A549 (cell line): ENCODE data around the gene TUBGCP2. TPM values are rescaled to one million over a fixed set of nuclear protein-coding genes. Genes with fewer than 3 reads are reported as not detected.

ENCODE experiments used
- ATAC-seq, 2 experiments: fragments of 200-7000 bp in 1 of 2; fragments of >200 bp in 1 of 2; cut with Nextera tagmentation in 1 of 2; cut with Tn5 transposase in 1 of 2; 3 replicates each; pipeline versions ENCODE4 v1.8.0 to v1.9.1; 2018 to 2020; ENCODE audit warnings: mild to moderate bottlenecking in 1 of 2, moderate library complexity in 1 of 2
- CTCF ChIA-PET: fragments of 300-600 bp; sonication (Branson Sonifier 250); formaldehyde crosslinking; extraction: SDS; loops from one replicate; lab custom pipeline; 2021; ENCODE audit warnings: antibody characterized with exemption, inconsistent platforms; lab: Yijun Ruan, JAX
- POLR2A ChIA-PET: fragments of 350-600 bp; formaldehyde crosslinking; extraction: SDS; loops from one replicate; lab custom pipeline; 2021; ENCODE audit warnings: antibody characterized with exemption, inconsistent platforms; lab: Yijun Ruan, JAX
- DNase-seq, 2 experiments: peaks; one replicate each; pipeline versions ENCODE4 v3.0.0 to v3.0.0-alpha.2; 2011 to 2016; ENCODE audit warnings: low read depth in 1 of 2, low spot score in 1 of 2
- FAIRE-seq: peaks from 2 replicates; lab custom pipeline; 2011; peaks lifted over from hg19 to GRCh38; lab: Jason Lieb, UNC
- H3K27ac ChIP-seq, 2 experiments: fragments of >200 bp; sonication (Bioruptor Twin); formaldehyde crosslinking; 3 replicates each; pipeline ENCODE4 v1.5.1; 2016 to 2017
- H3K4me1 ChIP-seq: fragments of >200 bp; sonication (Bioruptor Twin); formaldehyde crosslinking; 3 replicates; pipeline ENCODE4 v1.6.1; 2016
- H3K4me2 ChIP-seq: fragments of >200 bp; sonication (Bioruptor Twin); formaldehyde crosslinking; 3 replicates; pipeline ENCODE4 v1.6.1; 2016
- H3K4me3 ChIP-seq: fragments of >200 bp; sonication (Bioruptor Twin); formaldehyde crosslinking; 3 replicates; pipeline ENCODE4 v1.5.1; 2016
- H3K9me3 ChIP-seq: fragments of >200 bp; sonication (Bioruptor Twin); formaldehyde crosslinking; 3 replicates; pipeline ENCODE4 v1.6.1; 2016
- BHLHE40 ChIP-seq: IDR thresholded peaks from 2 replicates; pipeline ENCODE4 v1.6.1; 2012; ENCODE audit warnings: low read depth, low read length, inconsistent platforms
- CEBPB ChIP-seq, 2 experiments: fragments of >200 bp in 1 of 2; sonication (Bioruptor Twin) in 1 of 2; formaldehyde crosslinking in 1 of 2; IDR thresholded peaks; 2 replicates each; pipeline ENCODE4 v1.6.1; 2012 to 2016
- CHD2 ChIP-seq: fragments of 150-350 bp; IDR thresholded peaks from 2 replicates; pipeline ENCODE4 v1.6.1; 2014; ENCODE audit warnings: low read length; ENCODE audit not compliant: partially characterized antibody
- CHD4 ChIP-seq: fragments of 200-600 bp; sonication (generic); IDR thresholded peaks from 2 replicates; pipeline ENCODE4 v1.6.1; 2016; ENCODE audit warnings: antibody characterized with exemption, mild to moderate bottlenecking, borderline replicate concordance
- CTCF ChIP-seq: fragments of >200 bp; sonication (Bioruptor Twin); formaldehyde crosslinking; IDR thresholded peaks from 3 replicates; pipeline ENCODE4 v1.5.1; 2016
- ELK1 ChIP-seq: fragments of 150-350 bp; IDR thresholded peaks from 2 replicates; pipeline ENCODE4 v1.6.1; 2014; ENCODE audit warnings: low read depth, mild to moderate bottlenecking, low read length
- FOSB ChIP-seq: fragments of 250-450 bp; sonication (Bioruptor Pico); IDR thresholded peaks from 2 replicates; pipeline ENCODE4 v1.5.0; 2020; ENCODE audit warnings: mild to moderate bottlenecking, moderate library complexity
- FOSL2 ChIP-seq, 2 experiments: fragments of 450-650 bp in 1 of 2; fragments of >200 bp in 1 of 2; sonication (Bioruptor Twin) in 1 of 2; formaldehyde crosslinking; IDR thresholded peaks; 2 replicates each; pipeline versions ENCODE4 v1.5.0 to v1.6.1; 2016 to 2020; ENCODE audit warnings: mild to moderate bottlenecking in 1 of 2, moderate library complexity in 1 of 2
- FOXS1 ChIP-seq: fragments of 250-450 bp; sonication (Bioruptor Pico); IDR thresholded peaks from 2 replicates; pipeline ENCODE4 v1.5.0; 2020; ENCODE audit warnings: mild to moderate bottlenecking, moderate library complexity
- GATA3 ChIP-seq: IDR thresholded peaks from 2 replicates; pipeline ENCODE4 v1.6.1; 2012; ENCODE audit warnings: borderline replicate concordance
- HDAC2 ChIP-seq: fragments of 200-600 bp; sonication (generic); IDR thresholded peaks from 2 replicates; pipeline ENCODE4 v1.6.1; 2016
- HEYL ChIP-seq: fragments of 250-450 bp; sonication (Bioruptor Pico); IDR thresholded peaks from 2 replicates; pipeline ENCODE4 v1.8.0; 2021; ENCODE audit warnings: mild to moderate bottlenecking, moderate library complexity
- HOXB5 ChIP-seq: fragments of 250-450 bp; sonication (Bioruptor Pico); IDR thresholded peaks from 2 replicates; pipeline ENCODE4 v1.5.0; 2020; ENCODE audit warnings: mild to moderate bottlenecking, moderate library complexity
- JUN ChIP-seq, 2 experiments: fragments of >200 bp; sonication (Bioruptor Twin); formaldehyde crosslinking; IDR thresholded peaks; 2 replicates in 1 of 2; 3 replicates in 1 of 2; pipeline ENCODE4 v1.6.1; 2016 to 2017
- JUNB ChIP-seq: fragments of >200 bp; sonication (Bioruptor Twin); formaldehyde crosslinking; IDR thresholded peaks from 2 replicates; pipeline ENCODE4 v1.6.1; 2016
- MAZ ChIP-seq: fragments of 150-350 bp; IDR thresholded peaks from 2 replicates; pipeline ENCODE4 v1.6.1; 2014; ENCODE audit warnings: antibody characterized with exemption, low read depth, low read length, borderline replicate concordance
- MYC ChIP-seq: IDR thresholded peaks from 2 replicates; pipeline ENCODE4 v1.6.1; 2012; ENCODE audit warnings: mild to moderate bottlenecking, inconsistent platforms, low read length, improper control_type of control experiment, borderline replicate concordance
- NPAS2 ChIP-seq: fragments of 250-450 bp; sonication (Bioruptor Pico); IDR thresholded peaks from 2 replicates; pipeline ENCODE4 v1.8.0; 2022; ENCODE audit warnings: mild to moderate bottlenecking, moderate library complexity, borderline replicate concordance
- NR3C1 ChIP-seq: fragments of >200 bp; sonication (Bioruptor Twin); formaldehyde crosslinking; IDR thresholded peaks from 3 replicates; pipeline ENCODE4 v1.6.1; 2017
- PHF8 ChIP-seq: fragments of 200-600 bp; sonication (generic); IDR thresholded peaks from 2 replicates; pipeline ENCODE4 v1.6.1; 2016; ENCODE audit warnings: low read depth, mild to moderate bottlenecking, antibody characterized with exemption, moderate library complexity, borderline replicate concordance
- POLR2AphosphoS2 ChIP-seq: conservative IDR thresholded peaks from 2 replicates; pipeline ENCODE4 v1.6.1; 2012; ENCODE audit warnings: low read length, improper control_type of control experiment, inconsistent platforms
- RAD21 ChIP-seq, 2 experiments: fragments of >200 bp in 1 of 2; sonication (Bioruptor Twin) in 1 of 2; formaldehyde crosslinking in 1 of 2; IDR thresholded peaks in 1 of 2; conservative IDR thresholded peaks in 1 of 2; 2 replicates in 1 of 2; 3 replicates in 1 of 2; pipeline ENCODE4 v1.6.1; 2012 to 2018; ENCODE audit warnings: inconsistent platforms in 1 of 2
- RARB ChIP-seq: fragments of 250-450 bp; sonication (Bioruptor Pico); IDR thresholded peaks from 2 replicates; pipeline ENCODE4 v1.8.0; 2021; ENCODE audit warnings: mild to moderate bottlenecking, moderate library complexity
- RFX5 ChIP-seq: fragments of 450-650 bp; IDR thresholded peaks from 2 replicates; pipeline ENCODE4 v1.7.1; 2014; ENCODE audit warnings: antibody characterized with exemption, mild to moderate bottlenecking, moderate library complexity
- SMC3 ChIP-seq: fragments of >200 bp; sonication (Bioruptor Twin); formaldehyde crosslinking; IDR thresholded peaks from 3 replicates; pipeline ENCODE4 v1.6.1; 2018; ENCODE audit warnings: inconsistent platforms
- SREBF2 ChIP-seq: fragments of 450-650 bp; IDR thresholded peaks from 2 replicates; pipeline ENCODE4 v1.6.1; 2014; ENCODE audit warnings: mild to moderate bottlenecking, moderate library complexity
- USF2 ChIP-seq: fragments of 450-650 bp; IDR thresholded peaks from 2 replicates; pipeline ENCODE4 v1.6.1; 2014; ENCODE audit warnings: antibody characterized with exemption
- WGBS: methylation state at CpG from one replicate; pipeline ENCODE4 v1.1.6; 2017; ENCODE audit errors: missing lambda C conversion rate; 5-methylcytosine and 5-hydroxymethylcytosine counted together
- polyA plus RNA-seq, 4 experiments: library from polyadenylated mRNA; depleted of rRNA in 3 of 4; stranded (reverse); fragments of >200 nt; fragmentation: RNase III in 1 of 4; extraction: RNeasy Plus Mini Kit Qiagen cat#74134 plus additional on column Dnase treatment in 1 of 4; gene quantifications; 2 replicates in 3 of 4; 3 replicates in 1 of 4; pipeline ENCODE4 v1.2.3, GENCODE V29; 2011 to 2017

TUBGCP2 gene
- polyA plus RNA-seq, 2 of the 4 experiments (the other 2 are of a cell fraction) = 33.6 to 44.5 TPM

GRCh38 chr10:133277277-133277992 lies 31.2 kb downstream of the TUBGCP2 start:
- CTCF ChIA-PET = interaction anchor here (0.7 to 4.3 kb wide), 5 partner anchors 14 to 475 kb away, joined by 3 to 21 read pairs (median 4); no protein-coding TSS in a partner anchor
- H3K9me3 ChIP-seq = no peaks in the 10 kb centered on the region
- POLR2A ChIA-PET = no interaction called here
- no peak for FAIRE-seq
- no peak overlapping the region for H3K27ac ChIP-seq
- 80% methylated on average over 11 of the region's 25 CpGs for WGBS
- TF ChIP-seq RAD21 (conservative IDR thresholded peaks at IDR 0.05 in 1 of 2, IDR thresholded peaks at IDR 0.05 in 1 of 2) (no peak), RARB (CRISPR knock-in tag) (no peak), SMC3 (no peak), PHF8 (no peak), POLR2AphosphoS2 (no peak), FOSL2 (IDR thresholded peaks at IDR 0.05) (no peak), FOSL2 (CRISPR knock-in tag; IDR thresholded peaks at IDR 0.05) (no peak), JUNB (no peak), HEYL (CRISPR knock-in tag) (no peak), FOSB (CRISPR knock-in tag) (no peak), MAZ (no peak), CHD2 (no peak), NR3C1 (no peak), CEBPB (IDR thresholded peaks at IDR 0.05) (no peak), JUN (IDR thresholded peaks at IDR 0.05) (no peak)
- TF ChIP-seq, all 56 proteins: peak for 0
- DNase-seq (no peak), ATAC-seq (no peak)
- Histone ChIP-seq H3K4me2 (no peak overlapping the region), H3K4me3 (no peak overlapping the region), H3K4me1 (peaks cover 4% of the 10 kb centered on the region; the same call in 1 of the 3 replicates)

- TF ChIP-seq RFX5 (no peak), CEBPB (IDR thresholded peaks at IDR 0.05) (no peak), CHD4 (no peak), HDAC2 (no peak), GATA3 (no peak), USF2 (no peak), FOXS1 (CRISPR knock-in tag) (no peak), FOSB (CRISPR knock-in tag) (no peak), PHF8 (no peak), MYC (no peak), HOXB5 (CRISPR knock-in tag) (no peak), CTCF (no peak), NPAS2 (CRISPR knock-in tag) (no peak), POLR2AphosphoS2 (no peak), FOSL2 (IDR thresholded peaks at IDR 0.05) (no peak), FOSL2 (CRISPR knock-in tag; IDR thresholded peaks at IDR 0.05) (no peak), ELK1 (no peak), BHLHE40 (no peak), SREBF2 (no peak)
- 87% methylated on average over 30 of the region's 63 CpGs for WGBS
- ChIA-PET POLR2A (no interaction called here), CTCF (interaction anchor here (0.7 to 4.3 kb wide), 5 partner anchors 9 to 474 kb away, joined by 3 to 21 read pairs (median 4); no protein-coding TSS in a partner anchor)
- DNase-seq (no peak), ATAC-seq (no peak), FAIRE-seq (no peak)
- Histone ChIP-seq H3K27ac (no peak within 1 kb of the TSS), H3K4me3 (no peak within 1 kb of the TSS), H3K4me1 (peaks cover 4% of the 10 kb centered on the region; the same call in 1 of the 3 replicates), H3K4me2 (no peak within 1 kb of the TSS), H3K9me3 (no peaks in the 10 kb centered on the region)
Observed at GRCh38 chr10:133276435-133277201, 32.1 kb downstream of the TUBGCP2 start, which contains the start of gene ADAM8. Gene ADAM8, minus strand, starts transcription at chr10:133276868. Its CDS starts 51 bp downstream, at chr10:133276817.
